Erythroblast (primary cell): ENCODE measurements around the gene LPGAT1.

ENCODE experiments used
- GATA1 ChIP-seq: IDR thresholded peaks from 2 replicates; pipeline ENCODE4 v1.6.1; 2011; ENCODE audit warnings: low read depth, mild to moderate bottlenecking, control low read depth, low read length, moderate library complexity
- POLR2A ChIP-seq: IDR thresholded peaks from 2 replicates; pipeline ENCODE4 v1.6.1; 2011; ENCODE audit warnings: mild to moderate bottlenecking, low read length

- TF ChIP-seq POLR2A (no peak), GATA1 (no peak)
These were observed 12.5 kb upstream of the LPGAT1 start for GRCh38 chr1:211843018-211843417.
